IMR-90 (cell line): Measurements from ENCODE around the gene FDPS. TPM values are rescaled to one million over a fixed set of nuclear protein-coding genes. Genes with fewer than 3 reads are reported as not detected.

Experiments used
- ATAC-seq: fragments of 200-7000 bp; cut with Tn5 transposase; 2 replicates; pipeline ENCODE4 v1.9.1; 2020; ENCODE audit warnings: low read depth, mild to moderate bottlenecking, moderate library complexity
- BruUV-seq: library from RNA; stranded (reverse); fragments of 400-500 nt; replicated peaks from 2 replicates; lab custom pipeline; 2021; lab: Mats Ljungman, UMichigan
- CTCF ChIA-PET: fragments of 300-600 bp; formaldehyde crosslinking; extraction: SDS; loops from one replicate; lab custom pipeline; 2021; ENCODE audit warnings: antibody characterized with exemption; lab: Yijun Ruan, JAX
- POLR2A ChIA-PET: fragments of 300-600 bp; sonication (Branson Sonifier 250); formaldehyde crosslinking; loops from one replicate; lab custom pipeline; 2022; ENCODE audit warnings: antibody characterized with exemption; ENCODE audit not compliant: unreplicated experiment; lab: Charles Lee
- DNase-seq: peaks from one replicate; pipeline ENCODE4 v3.0.0; 2013
- H2AFZ ChIP-seq: replicated peaks from 2 replicates; pipeline ENCODE3; 2013; ENCODE audit warnings: low read length, mild to moderate bottlenecking; ENCODE audit not compliant: poor library complexity
- H2AK5ac ChIP-seq: 2 replicates; pipeline ENCODE4 v1.6.1; 2013; ENCODE audit warnings: low read depth, low read length, inconsistent platforms
- H2AK9ac ChIP-seq: replicated peaks from 2 replicates; pipeline ENCODE3; 2013; ENCODE audit warnings: mild to moderate bottlenecking, low read depth, low read length, moderate library complexity; ENCODE audit not compliant: poor library complexity
- H2BK120ac ChIP-seq: 2 replicates; pipeline ENCODE4 v1.6.1; 2013; ENCODE audit warnings: low read depth, low read length, inconsistent platforms
- H2BK15ac ChIP-seq: 3 replicates; pipeline ENCODE4 v1.6.1; 2013; ENCODE audit warnings: low read depth, low read length, inconsistent platforms
- H2BK20ac ChIP-seq: 2 replicates; pipeline ENCODE4 v1.6.1; 2013; ENCODE audit warnings: low read depth, mild to moderate bottlenecking, inconsistent platforms, low read length, moderate library complexity
- H2BK5ac ChIP-seq: 2 replicates; pipeline ENCODE4 v1.6.1; 2013; ENCODE audit warnings: mild to moderate bottlenecking, low read depth, low read length, inconsistent platforms; ENCODE audit not compliant: poor library complexity, severe bottlenecking
- H3K14ac ChIP-seq: replicated peaks from 2 replicates; pipeline ENCODE4 v1.6.1; 2013; ENCODE audit warnings: low read depth, low read length, inconsistent platforms
- H3K18ac ChIP-seq: 2 replicates; pipeline ENCODE4 v1.6.1; 2013; ENCODE audit warnings: low read depth, low read length, control low read depth
- H3K23ac ChIP-seq: 2 replicates; pipeline ENCODE4 v1.6.1; 2013; ENCODE audit warnings: low read depth, low read length, inconsistent platforms
- H3K27ac ChIP-seq: 2 replicates; pipeline ENCODE4 v1.5.1; 2013; ENCODE audit warnings: mild to moderate bottlenecking, control low read depth, low read length; ENCODE audit not compliant: insufficient read depth
- H3K27me3 ChIP-seq: 2 replicates; pipeline ENCODE4 v1.6.1; 2013; ENCODE audit warnings: low read length; ENCODE audit not compliant: control insufficient read depth, insufficient read depth
- H3K36me3 ChIP-seq: 2 replicates; pipeline ENCODE4 v1.6.1; 2013; ENCODE audit warnings: low read length, mixed read lengths; ENCODE audit not compliant: control insufficient read depth, insufficient read depth
- H3K4ac ChIP-seq: 2 replicates; pipeline ENCODE4 v1.6.1; 2013; ENCODE audit warnings: low read depth, low read length, inconsistent platforms
- H3K4me1 ChIP-seq: 2 replicates; pipeline ENCODE4 v1.6.1; 2013; ENCODE audit warnings: low read length, mixed read lengths; ENCODE audit not compliant: control insufficient read depth, insufficient read depth
- H3K4me2 ChIP-seq: 2 replicates; pipeline ENCODE4 v1.6.1; 2013; ENCODE audit warnings: low read depth, mild to moderate bottlenecking, control low read depth, low read length, moderate library complexity
- H3K4me3 ChIP-seq: 2 replicates; pipeline ENCODE4 v1.5.1; 2013; ENCODE audit warnings: low read depth, mild to moderate bottlenecking, control low read depth, low read length, moderate library complexity; ENCODE audit not compliant: insufficient read depth
- H3K56ac ChIP-seq: 2 replicates; pipeline ENCODE4 v1.6.1; 2013; ENCODE audit warnings: low read length, inconsistent platforms; ENCODE audit not compliant: insufficient read depth; ENCODE audit errors: extremely low read depth
- H3K79me1 ChIP-seq, 2 experiments: 2 replicates each; pipeline ENCODE4 v1.6.1; 2013; ENCODE audit warnings: low read length in 2 of 2, inconsistent platforms in 1 of 2, low read depth in 1 of 2
- H3K9ac ChIP-seq: 2 replicates; pipeline ENCODE4 v1.6.1; 2013; ENCODE audit warnings: low read depth, low read length, control low read depth
- H3K9me1 ChIP-seq: 2 replicates; pipeline ENCODE4 v1.6.1; 2013; ENCODE audit warnings: low read length, inconsistent platforms; ENCODE audit not compliant: insufficient read depth
- H3K9me3 ChIP-seq: 2 replicates; pipeline ENCODE4 v1.6.1; 2013; ENCODE audit warnings: low read length; ENCODE audit not compliant: control insufficient read depth, insufficient read depth
- H4K20me1 ChIP-seq: 2 replicates; pipeline ENCODE4 v1.6.1; 2013; ENCODE audit warnings: low read length, inconsistent platforms; ENCODE audit not compliant: insufficient read depth
- H4K5ac ChIP-seq: 2 replicates; pipeline ENCODE4 v1.6.1; 2013; ENCODE audit warnings: mild to moderate bottlenecking, low read depth, low read length, control low read depth
- H4K8ac ChIP-seq, 2 experiments: 2 replicates each; pipeline ENCODE4 v1.6.1; 2013; ENCODE audit warnings: low read depth in 2 of 2, low read length in 2 of 2, control low read depth in 1 of 2, inconsistent platforms in 1 of 2
- H4K91ac ChIP-seq: 2 replicates; pipeline ENCODE4 v1.6.1; 2013; ENCODE audit warnings: low read depth, low read length, inconsistent platforms; ENCODE audit not compliant: insufficient read depth
- BHLHE40 ChIP-seq: fragments of 150-350 bp; IDR thresholded peaks from 2 replicates; pipeline ENCODE4 v1.6.1; 2016; ENCODE audit warnings: mild to moderate bottlenecking, low read depth, low read length
- CEBPB ChIP-seq: IDR thresholded peaks from 2 replicates; pipeline ENCODE4 v1.6.1; 2012; ENCODE audit warnings: low read depth, low read length, improper control_type of control experiment
- CHD1 ChIP-seq: IDR thresholded peaks from 2 replicates; pipeline ENCODE4 v1.6.1; 2012; ENCODE audit warnings: low read depth, low read length, improper control_type of control experiment
- FOS ChIP-seq: fragments of 150-350 bp; IDR thresholded peaks from 2 replicates; pipeline ENCODE4 v1.6.1; 2016; ENCODE audit warnings: low read depth, low read length
- MAFK ChIP-seq: IDR thresholded peaks from 2 replicates; pipeline ENCODE4 v1.6.1; 2012; ENCODE audit warnings: low read depth, low read length, improper control_type of control experiment
- MAZ ChIP-seq: IDR thresholded peaks from 2 replicates; pipeline ENCODE4 v1.6.1; 2012; ENCODE audit warnings: low read depth, mild to moderate bottlenecking, low read length, improper control_type of control experiment, moderate library complexity, borderline replicate concordance
- MXI1 ChIP-seq: IDR thresholded peaks from 2 replicates; pipeline ENCODE4 v1.6.1; 2012; ENCODE audit warnings: low read depth, mild to moderate bottlenecking, low read length, moderate library complexity, borderline replicate concordance
- POLR2A ChIP-seq: IDR thresholded peaks from 2 replicates; pipeline ENCODE4 v1.6.1; 2012; ENCODE audit warnings: mild to moderate bottlenecking, low read depth, low read length
- RAD21 ChIP-seq: IDR thresholded peaks from 2 replicates; pipeline ENCODE4 v1.6.1; 2012; ENCODE audit warnings: low read length, improper control_type of control experiment
- RCOR1 ChIP-seq: IDR thresholded peaks from 2 replicates; pipeline ENCODE4 v1.6.1; 2012; ENCODE audit warnings: mild to moderate bottlenecking, low read length, improper control_type of control experiment; ENCODE audit not compliant: insufficient replicate concordance
- RFX5 ChIP-seq: IDR thresholded peaks from 2 replicates; pipeline ENCODE4 v1.8.0; 2012; ENCODE audit warnings: low read depth, mild to moderate bottlenecking, low read length, moderate library complexity
- SMC3 ChIP-seq: fragments of 150-350 bp; IDR thresholded peaks from 2 replicates; pipeline ENCODE4 v1.6.1; 2016; ENCODE audit warnings: low read depth, mild to moderate bottlenecking, antibody characterized with exemption, low read length, moderate library complexity
- WGBS, 2 experiments: methylation state at CpG; one replicate each; pipeline versions ENCODE4 v1.1.5 to v1.1.7; 2013; ENCODE audit warnings: missing lambda C conversion rate in 2 of 2; ENCODE audit not compliant: insufficient read length in 1 of 2; ENCODE audit errors: extremely low coverage in 2 of 2; 5-methylcytosine and 5-hydroxymethylcytosine counted together
- dilution Hi-C: fragments of 300-500 bp; cut with HindIII; formaldehyde crosslinking; loops from one replicate; pipeline ENCODE4 v1.14.3; 2018; ENCODE audit warnings: low sequenced_read_pairs; ENCODE audit not compliant: unreplicated experiment
- in situ Hi-C: fragments of 300-500 bp; cut with MboI; formaldehyde crosslinking; loops from 3 replicates; pipeline ENCODE4 v1.14.3; 2019; ENCODE audit warnings: low sequenced_read_pairs, inconsistent platforms, mixed read lengths
- intact Hi-C: fragments of 100-400 bp; cut with micrococcal nuclease; formaldehyde crosslinking; loops from 2 replicates; pipeline ENCODE4 v1.10.0; 2022
- polyA plus RNA-seq, 3 experiments: library from polyadenylated mRNA; depleted of rRNA; stranded (reverse); fragments of >200 nt; gene quantifications; 2 replicates each; pipeline ENCODE4 v1.2.3, GENCODE V29; 2012; ENCODE audit warnings: low replicate concordance in 1 of 3
- total RNA-seq: library from RNA; depleted of rRNA; stranded (reverse); fragments of >200 nt; gene quantifications from 2 replicates; pipeline ENCODE4 v1.2.3, GENCODE V29; 2012
- TF ChIP-seq, protein P1 (sequence below): fragments of 150-350 bp; IDR thresholded peaks from 2 replicates; pipeline ENCODE4 v1.6.1; 2016; ENCODE audit warnings: low read depth, mild to moderate bottlenecking, low read length, moderate library complexity, borderline replicate concordance
- TF ChIP-seq, protein P2 (sequence below): fragments of 150-350 bp; IDR thresholded peaks from 2 replicates; pipeline ENCODE4 v1.6.1; 2017; ENCODE audit warnings: mild to moderate bottlenecking, antibody characterized with exemption, low read length, low read depth
- TF ChIP-seq, protein P3 (sequence below): conservative IDR thresholded peaks from 2 replicates; pipeline ENCODE4 v1.5.1; 2012; ENCODE audit warnings: mild to moderate bottlenecking, low read depth, low read length, improper control_type of control experiment

The FDPS gene
- total and polyA plus RNA-seq, 2 of the 4 experiments (the other 2 are of a cell fraction) = 183 to 191 TPM

DNA sequence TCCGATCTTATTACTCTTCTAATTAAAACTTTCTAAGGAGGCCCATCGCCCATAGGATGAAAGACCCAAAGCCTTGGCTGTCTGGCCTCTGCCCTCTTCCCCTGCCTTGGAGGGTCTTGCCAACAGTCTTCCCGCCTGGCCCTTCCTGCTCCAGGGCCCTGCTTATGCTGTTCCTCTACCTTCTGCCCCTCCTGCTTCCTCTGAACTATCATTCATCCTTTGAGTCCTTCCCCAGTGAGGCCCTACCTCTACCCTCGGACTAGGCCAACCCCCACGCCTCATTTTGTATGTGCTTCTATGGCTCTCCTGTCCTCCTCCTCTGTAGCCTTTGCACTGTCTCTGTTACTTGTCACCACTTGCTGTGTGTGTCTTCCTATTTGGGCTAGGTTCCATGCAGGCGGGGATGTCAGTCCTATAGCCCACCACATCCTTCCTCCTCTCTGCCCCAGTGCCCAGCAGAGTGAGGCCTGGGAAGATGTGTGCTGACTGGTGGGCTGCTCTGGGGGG is 17.4 kb downstream of the FDPS start:
- Histone ChIP-seq H3K4me2 (no peak overlapping the region), H3K36me3 (peaks cover 28% of the 10 kb centered on the region), H3K79me1 (peaks cover 16 to 52% of the 10 kb centered on the region in 2 experiments), H3K9me3 (no peaks in the 10 kb centered on the region), H2BK120ac (no peak overlapping the region), H4K5ac (no peak overlapping the region), H3K9ac (no peak overlapping the region; the same call in 1 of the 2 replicates), H2AFZ (no peak overlapping the region), H3K27me3 (no peaks in the 10 kb centered on the region), H4K91ac (no peak overlapping the region), H4K8ac (peak overlapping the region in 1 of 2 experiments; percentile 49; a peak in 1 of 4 replicates), H3K4me1 (peaks cover 18% of the 10 kb centered on the region; the same call in 1 of the 2 replicates), H2BK20ac (no peak overlapping the region), H3K18ac (no peak overlapping the region), H2AK5ac (peak overlapping the region; percentile 9; the same call in 1 of the 2 replicates), H3K23ac (peak overlapping the region; percentile 60; the same call in 1 of the 2 replicates), H3K4me3 (no peak overlapping the region), H3K56ac (no peak overlapping the region), H2AK9ac (peak overlapping the region; percentile 87), H2BK15ac (no peak overlapping the region), H3K9me1 (peaks cover 19% of the 10 kb centered on the region; the same call in 1 of the 2 replicates), H2BK5ac (no peak overlapping the region), H3K14ac (no peak overlapping the region), H3K27ac (no peak overlapping the region), H4K20me1 (peaks cover 29% of the 10 kb centered on the region), H3K4ac (no peak overlapping the region)
- ChIA-PET POLR2A (no interaction called here), CTCF (no interaction called here)
- dilution Hi-C loops (no loop called here), intact Hi-C loops (loop anchor here (10.0 kb wide), 1 partner anchor 121 kb away; the partner anchor contains the start of genes MTX1 and THBS3), in situ Hi-C loops (no loop called here)
- 88% methylated on average over 4 of the region's 6 CpGs; no CpG with 5 or more reads in 1 of the 2 experiments for WGBS, 2 experiments
- DNase-seq = no peak
- TF ChIP-seq FOS (no peak), BHLHE40 (no peak), SMC3 (no peak), RCOR1 (no peak), POLR2A (no peak), RAD21 (no peak), MAFK (no peak), RFX5 (no peak), MXI1 (no peak), MAZ (no peak), CEBPB (no peak), CHD1 (no peak)
- TF ChIP-seq, protein P1, sequence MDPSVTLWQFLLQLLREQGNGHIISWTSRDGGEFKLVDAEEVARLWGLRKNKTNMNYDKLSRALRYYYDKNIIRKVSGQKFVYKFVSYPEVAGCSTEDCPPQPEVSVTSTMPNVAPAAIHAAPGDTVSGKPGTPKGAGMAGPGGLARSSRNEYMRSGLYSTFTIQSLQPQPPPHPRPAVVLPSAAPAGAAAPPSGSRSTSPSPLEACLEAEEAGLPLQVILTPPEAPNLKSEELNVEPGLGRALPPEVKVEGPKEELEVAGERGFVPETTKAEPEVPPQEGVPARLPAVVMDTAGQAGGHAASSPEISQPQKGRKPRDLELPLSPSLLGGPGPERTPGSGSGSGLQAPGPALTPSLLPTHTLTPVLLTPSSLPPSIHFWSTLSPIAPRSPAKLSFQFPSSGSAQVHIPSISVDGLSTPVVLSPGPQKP = no peak
- TF ChIP-seq, protein P2, sequence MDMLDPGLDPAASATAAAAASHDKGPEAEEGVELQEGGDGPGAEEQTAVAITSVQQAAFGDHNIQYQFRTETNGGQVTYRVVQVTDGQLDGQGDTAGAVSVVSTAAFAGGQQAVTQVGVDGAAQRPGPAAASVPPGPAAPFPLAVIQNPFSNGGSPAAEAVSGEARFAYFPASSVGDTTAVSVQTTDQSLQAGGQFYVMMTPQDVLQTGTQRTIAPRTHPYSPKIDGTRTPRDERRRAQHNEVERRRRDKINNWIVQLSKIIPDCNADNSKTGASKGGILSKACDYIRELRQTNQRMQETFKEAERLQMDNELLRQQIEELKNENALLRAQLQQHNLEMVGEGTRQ = no peak
- TF ChIP-seq, protein P3, sequence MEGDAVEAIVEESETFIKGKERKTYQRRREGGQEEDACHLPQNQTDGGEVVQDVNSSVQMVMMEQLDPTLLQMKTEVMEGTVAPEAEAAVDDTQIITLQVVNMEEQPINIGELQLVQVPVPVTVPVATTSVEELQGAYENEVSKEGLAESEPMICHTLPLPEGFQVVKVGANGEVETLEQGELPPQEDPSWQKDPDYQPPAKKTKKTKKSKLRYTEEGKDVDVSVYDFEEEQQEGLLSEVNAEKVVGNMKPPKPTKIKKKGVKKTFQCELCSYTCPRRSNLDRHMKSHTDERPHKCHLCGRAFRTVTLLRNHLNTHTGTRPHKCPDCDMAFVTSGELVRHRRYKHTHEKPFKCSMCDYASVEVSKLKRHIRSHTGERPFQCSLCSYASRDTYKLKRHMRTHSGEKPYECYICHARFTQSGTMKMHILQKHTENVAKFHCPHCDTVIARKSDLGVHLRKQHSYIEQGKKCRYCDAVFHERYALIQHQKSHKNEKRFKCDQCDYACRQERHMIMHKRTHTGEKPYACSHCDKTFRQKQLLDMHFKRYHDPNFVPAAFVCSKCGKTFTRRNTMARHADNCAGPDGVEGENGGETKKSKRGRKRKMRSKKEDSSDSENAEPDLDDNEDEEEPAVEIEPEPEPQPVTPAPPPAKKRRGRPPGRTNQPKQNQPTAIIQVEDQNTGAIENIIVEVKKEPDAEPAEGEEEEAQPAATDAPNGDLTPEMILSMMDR = no peak
- ATAC-seq = no peak
- no TSS peak for BruUV-seq
